ENCODE measurements around the gene BCO1.

- TF ChIP-seq POLR2A (IDR thresholded peaks at IDR 0.05; ENCODE audit: low read depth, low read length): no peak
- no peak for TF ChIP-seq POLR2AphosphoS5 (IDR thresholded peaks at IDR 0.05; ENCODE audit: low read depth, low read length)
Measured at GRCh38 chr16:81243942-81244341, 5.5 kb downstream of the BCO1 start.

Measured in GM12892 (cell line).